Measurements from ENCODE around the gene TNRC6B. TPM values are rescaled to one million over a fixed set of nuclear protein-coding genes. Genes with fewer than 3 reads are reported as not detected.

The TNRC6B gene
- polyA plus RNA-seq, 1 donor (not counting 4 experiments of a cell fraction or from before 2014, with no cell fraction given): 5.6 TPM

- no peak overlapping the region for H3K4me3 ChIP-seq (ENCODE audit: control insufficient read depth in 2 of 3, extremely low read depth in 1 of 3, insufficient read depth in 2 of 3, low read depth in 1 of 3, low read length in 3 of 3)
- dilution Hi-C loops (cut with MboI; ENCODE audit: extremely low pct_ligation_motif_present, low sequenced_read_pairs): no loop called here
- H3K27me3 ChIP-seq (ENCODE audit: control insufficient read depth, extremely low read depth, insufficient read depth, low read length): no peaks in the 10 kb centered on the region
- H3K36me3 ChIP-seq (ENCODE audit: control insufficient read depth in 2 of 2, extremely low read depth in 1 of 2, insufficient read depth in 2 of 2, low read length in 2 of 2): peaks cover 2 to 12% of the 10 kb centered on the region in 2 experiments
- TF ChIP-seq, protein P1, sequence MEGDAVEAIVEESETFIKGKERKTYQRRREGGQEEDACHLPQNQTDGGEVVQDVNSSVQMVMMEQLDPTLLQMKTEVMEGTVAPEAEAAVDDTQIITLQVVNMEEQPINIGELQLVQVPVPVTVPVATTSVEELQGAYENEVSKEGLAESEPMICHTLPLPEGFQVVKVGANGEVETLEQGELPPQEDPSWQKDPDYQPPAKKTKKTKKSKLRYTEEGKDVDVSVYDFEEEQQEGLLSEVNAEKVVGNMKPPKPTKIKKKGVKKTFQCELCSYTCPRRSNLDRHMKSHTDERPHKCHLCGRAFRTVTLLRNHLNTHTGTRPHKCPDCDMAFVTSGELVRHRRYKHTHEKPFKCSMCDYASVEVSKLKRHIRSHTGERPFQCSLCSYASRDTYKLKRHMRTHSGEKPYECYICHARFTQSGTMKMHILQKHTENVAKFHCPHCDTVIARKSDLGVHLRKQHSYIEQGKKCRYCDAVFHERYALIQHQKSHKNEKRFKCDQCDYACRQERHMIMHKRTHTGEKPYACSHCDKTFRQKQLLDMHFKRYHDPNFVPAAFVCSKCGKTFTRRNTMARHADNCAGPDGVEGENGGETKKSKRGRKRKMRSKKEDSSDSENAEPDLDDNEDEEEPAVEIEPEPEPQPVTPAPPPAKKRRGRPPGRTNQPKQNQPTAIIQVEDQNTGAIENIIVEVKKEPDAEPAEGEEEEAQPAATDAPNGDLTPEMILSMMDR (optimal IDR thresholded peaks at IDR 0.05 in 1 of 3, IDR thresholded peaks at IDR 0.05 in 1 of 3, conservative IDR thresholded peaks at IDR 0.05 in 1 of 3; ENCODE audit: extremely low read depth in 1 of 3, insufficient read depth in 2 of 3, low read length in 3 of 3): no peak
- TF ChIP-seq EZH2 (IDR thresholded peaks at IDR 0.05; ENCODE audit: low read length): no peak
- no peaks in the 10 kb centered on the region for H3K4me1 ChIP-seq (ENCODE audit: control insufficient read depth, extremely low read depth, insufficient read depth, low read length)
- no peak overlapping the region for H3K9ac ChIP-seq (ENCODE audit: control insufficient read depth, extremely low read depth, insufficient read depth, low read length)
- H3K27ac ChIP-seq (ENCODE audit: control insufficient read depth, insufficient read depth, low read length): no peak overlapping the region
- H3K4me2 ChIP-seq (ENCODE audit: control insufficient read depth, extremely low read depth, insufficient read depth, low read depth, low read length): no peak overlapping the region
- no peaks in the 10 kb centered on the region for H4K20me1 ChIP-seq (ENCODE audit: control insufficient read depth, extremely low read depth, insufficient read depth, low read length)
- no peaks in the 10 kb centered on the region for H3K9me3 ChIP-seq (ENCODE audit: control insufficient read depth, low read depth, low read length)
- H3K9me1 ChIP-seq (ENCODE audit: control insufficient read depth, extremely low read depth, insufficient read depth, low read length): no peaks in the 10 kb centered on the region
- DNase-seq (ENCODE audit: low read depth, low spot score): no peak
- no peak overlapping the region for H2AFZ ChIP-seq (ENCODE audit: control insufficient read depth, low read length)
- no peaks in the 10 kb centered on the region for H3K79me2 ChIP-seq (ENCODE audit: control insufficient read depth, insufficient read depth, low read length)
- FAIRE-seq: no peak
These were observed 147.0 kb downstream of the TNRC6B start for GRCh38 chr22:40324468-40325305.

DNA sequence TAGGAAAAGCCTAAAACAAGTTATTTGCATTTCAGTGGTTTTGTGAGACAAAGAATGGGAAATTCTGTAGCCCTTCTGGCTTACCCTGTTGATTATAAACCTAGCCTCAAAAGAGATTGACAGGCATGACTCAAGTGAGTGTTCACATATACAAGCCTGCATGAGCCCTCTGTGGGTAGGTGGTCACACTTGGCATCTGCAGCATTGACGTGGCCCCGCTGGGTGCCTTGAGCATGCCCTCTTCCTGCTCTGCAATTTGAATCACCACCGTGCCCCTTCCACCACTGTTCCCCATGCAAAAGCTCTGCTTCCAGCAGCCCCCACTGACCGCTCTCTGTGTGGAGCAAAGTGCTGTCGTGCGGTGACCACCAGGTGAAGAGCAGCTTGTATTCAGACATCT, 147.6 kb downstream of the TNRC6B start:
- Histone ChIP-seq H3K9ac (ENCODE audit: control insufficient read depth, extremely low read depth, insufficient read depth, low read length) (no peak overlapping the region), H3K27ac (ENCODE audit: control insufficient read depth, insufficient read depth, low read length) (no peak overlapping the region), H2AFZ (ENCODE audit: control insufficient read depth, low read length) (no peak overlapping the region), H4K20me1 (ENCODE audit: control insufficient read depth, extremely low read depth, insufficient read depth, low read length) (no peaks in the 10 kb centered on the region), H3K4me1 (ENCODE audit: control insufficient read depth, extremely low read depth, insufficient read depth, low read length) (no peaks in the 10 kb centered on the region), H3K27me3 (ENCODE audit: control insufficient read depth, extremely low read depth, insufficient read depth, low read length) (no peaks in the 10 kb centered on the region), H3K9me3 (ENCODE audit: control insufficient read depth, low read depth, low read length) (no peaks in the 10 kb centered on the region), H3K4me3 (ENCODE audit: control insufficient read depth in 2 of 3, extremely low read depth in 1 of 3, insufficient read depth in 2 of 3, low read depth in 1 of 3, low read length in 3 of 3) (no peak overlapping the region), H3K9me1 (ENCODE audit: control insufficient read depth, extremely low read depth, insufficient read depth, low read length) (no peaks in the 10 kb centered on the region), H3K79me2 (ENCODE audit: control insufficient read depth, insufficient read depth, low read length) (no peaks in the 10 kb centered on the region), H3K36me3 (ENCODE audit: control insufficient read depth in 2 of 2, extremely low read depth in 1 of 2, insufficient read depth in 2 of 2, low read length in 2 of 2) (peaks cover 2 to 12% of the 10 kb centered on the region in 2 experiments), H3K4me2 (ENCODE audit: control insufficient read depth, extremely low read depth, insufficient read depth, low read depth, low read length) (no peak overlapping the region)
- dilution Hi-C loops (cut with MboI; ENCODE audit: extremely low pct_ligation_motif_present, low sequenced_read_pairs): no loop called here
- no peak for TF ChIP-seq EZH2 (IDR thresholded peaks at IDR 0.05; ENCODE audit: low read length)
- TF ChIP-seq, protein P1 (optimal IDR thresholded peaks at IDR 0.05 in 1 of 3, IDR thresholded peaks at IDR 0.05 in 1 of 3, conservative IDR thresholded peaks at IDR 0.05 in 1 of 3; ENCODE audit: extremely low read depth in 1 of 3, insufficient read depth in 2 of 3, low read length in 3 of 3): no peak
- FAIRE-seq (no peak), DNase-seq (ENCODE audit: low read depth, low spot score) (no peak)

All from keratinocyte (primary cell).